T-helper 2 cell (primary cell): ENCODE data around the gene GNRH2.
"Not testable (repeated sequence)": the region's sequence is repeated elsewhere in the genome, so short reads cannot be mapped to it uniquely, and the experiment has no call there.

ENCODE experiments used
- DNase-seq, 5 experiments: peaks; one replicate each; pipeline versions ENCODE4 v3.0.0 to v3.0.0-alpha.2; 2012 to 2022
- total RNA-seq, 2 donors: gene quantifications; one replicate each; lab custom pipeline; 2026; lab: John Stamatoyannopoulos, UW

GNRH2 gene, protein sequence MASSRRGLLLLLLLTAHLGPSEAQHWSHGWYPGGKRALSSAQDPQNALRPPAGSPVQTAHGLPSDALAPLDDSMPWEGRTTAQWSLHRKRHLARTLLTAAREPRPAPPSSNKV
- 0 to 0.13 reads per million in 2 donors for total RNA-seq

DNA sequence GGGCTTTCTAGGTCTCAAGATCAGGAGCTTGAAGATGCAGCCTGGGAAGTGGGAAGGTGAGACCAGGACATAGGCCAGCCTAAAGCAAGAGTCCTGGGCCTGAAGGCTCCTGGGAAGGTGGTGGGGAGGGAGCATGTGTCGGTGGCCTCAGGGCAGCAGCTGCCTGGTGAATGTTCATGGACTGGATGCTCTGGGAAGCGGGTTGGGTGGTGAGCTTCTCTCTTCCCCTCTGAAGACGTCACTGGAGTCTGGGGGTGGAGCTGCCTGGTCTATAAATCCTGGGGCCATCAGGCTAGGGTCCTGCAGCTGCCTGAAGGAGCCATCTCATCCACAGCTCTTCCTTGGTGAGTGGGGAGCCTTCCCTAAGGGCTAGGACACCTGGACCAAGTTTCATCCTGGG lies at the start of gene GNRH2:
GNRH2 (plus strand) TSS at position 301 of the 400 bp plus-strand sequence. CDS start 793 bp downstream, outside the sequence.
- no peak for DNase-seq

DNA sequence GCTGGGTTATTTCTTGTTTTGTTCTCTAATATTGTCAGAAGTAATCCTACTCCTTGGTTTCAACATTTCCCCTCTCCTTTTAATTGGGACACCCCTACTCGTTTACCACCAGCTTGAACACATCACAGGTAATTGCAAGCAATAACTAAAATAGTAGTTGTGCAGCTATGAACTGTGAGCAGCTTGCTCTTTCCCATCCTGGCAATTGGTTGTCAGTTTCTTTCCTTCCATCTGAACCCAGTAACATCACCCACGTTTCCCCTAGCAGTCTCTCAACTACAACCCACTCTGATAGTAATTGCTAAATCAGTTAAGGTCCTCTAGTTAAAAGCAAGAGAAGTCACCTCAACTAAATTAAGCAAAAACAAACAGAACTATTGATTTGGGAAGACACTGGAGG lies 47.6 kb upstream of the GNRH2 start:
- DNase-seq = no peak

DNA sequence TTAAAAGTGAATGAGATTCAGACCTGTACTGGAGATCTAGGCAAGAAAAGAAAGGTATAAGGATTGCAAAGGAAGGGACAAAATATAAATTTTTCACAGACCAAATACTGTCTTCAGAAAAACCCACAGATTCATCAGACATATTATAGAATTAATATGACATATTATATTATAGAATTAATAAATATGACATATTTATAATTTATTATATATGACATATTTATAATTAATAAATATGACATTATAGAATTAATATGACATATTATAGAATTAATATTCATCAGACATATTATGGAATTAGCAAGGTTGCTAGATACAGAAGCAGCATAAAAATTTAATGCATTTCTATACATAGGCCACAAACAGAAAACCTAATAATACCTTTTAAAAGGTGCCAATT lies 44.7 kb upstream of the GNRH2 start:
- DNase-seq = no peak

DNA sequence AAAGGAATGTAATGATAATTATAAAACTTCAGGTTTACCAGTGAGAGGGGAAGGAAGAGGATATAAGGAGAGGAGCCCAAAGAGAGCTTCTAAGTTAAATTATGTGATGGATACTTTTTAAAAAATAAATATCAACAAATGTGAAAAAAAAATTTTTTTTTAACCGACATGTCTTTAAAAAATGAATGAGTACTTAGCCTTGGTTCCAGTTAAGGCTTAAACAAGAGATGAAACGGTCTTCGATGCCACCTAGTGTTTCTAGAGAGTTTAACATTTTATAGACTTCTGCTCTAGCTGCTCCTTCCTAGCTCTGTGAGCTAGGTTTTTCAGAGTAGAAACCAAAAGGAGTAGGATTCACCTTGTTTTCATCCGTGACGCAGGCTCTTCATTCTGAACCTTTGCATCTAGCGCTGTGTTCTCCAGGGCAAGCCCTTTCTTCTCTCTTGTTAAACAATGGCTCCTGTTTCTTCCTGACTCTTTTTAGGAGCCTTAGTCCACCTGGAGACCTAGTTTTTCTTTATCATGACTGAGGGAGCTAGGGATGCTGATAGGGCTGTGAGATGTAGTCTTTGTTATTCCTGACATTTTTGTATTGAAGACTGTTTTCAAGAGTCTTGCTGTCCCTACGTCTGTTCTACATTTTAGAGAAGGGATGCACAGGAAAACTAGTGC lies 42.4 kb upstream of the GNRH2 start:
- DNase-seq = peak in 1 of 5 experiments; percentile 71

DNA sequence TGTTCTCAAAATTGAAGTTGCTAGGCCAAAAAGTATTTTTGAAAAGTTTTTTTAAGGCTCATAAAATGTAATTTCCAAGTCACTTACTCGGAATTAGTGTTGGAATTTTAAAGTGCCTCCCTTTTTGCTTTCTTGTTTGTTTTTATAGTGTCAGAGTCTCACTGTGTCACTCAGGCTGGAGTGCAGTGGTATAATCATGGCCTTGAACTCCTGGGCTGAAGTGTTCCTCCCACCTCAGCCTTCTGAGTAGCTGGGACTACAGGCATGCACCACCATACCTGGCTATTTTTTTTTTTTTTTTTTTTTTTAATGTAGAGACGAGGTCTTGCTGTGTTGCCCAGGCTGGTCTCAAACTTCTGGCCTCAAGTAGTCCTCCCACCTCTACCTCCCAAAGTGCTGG lies 40.0 kb upstream of the GNRH2 start:
- no peak for DNase-seq

DNA sequence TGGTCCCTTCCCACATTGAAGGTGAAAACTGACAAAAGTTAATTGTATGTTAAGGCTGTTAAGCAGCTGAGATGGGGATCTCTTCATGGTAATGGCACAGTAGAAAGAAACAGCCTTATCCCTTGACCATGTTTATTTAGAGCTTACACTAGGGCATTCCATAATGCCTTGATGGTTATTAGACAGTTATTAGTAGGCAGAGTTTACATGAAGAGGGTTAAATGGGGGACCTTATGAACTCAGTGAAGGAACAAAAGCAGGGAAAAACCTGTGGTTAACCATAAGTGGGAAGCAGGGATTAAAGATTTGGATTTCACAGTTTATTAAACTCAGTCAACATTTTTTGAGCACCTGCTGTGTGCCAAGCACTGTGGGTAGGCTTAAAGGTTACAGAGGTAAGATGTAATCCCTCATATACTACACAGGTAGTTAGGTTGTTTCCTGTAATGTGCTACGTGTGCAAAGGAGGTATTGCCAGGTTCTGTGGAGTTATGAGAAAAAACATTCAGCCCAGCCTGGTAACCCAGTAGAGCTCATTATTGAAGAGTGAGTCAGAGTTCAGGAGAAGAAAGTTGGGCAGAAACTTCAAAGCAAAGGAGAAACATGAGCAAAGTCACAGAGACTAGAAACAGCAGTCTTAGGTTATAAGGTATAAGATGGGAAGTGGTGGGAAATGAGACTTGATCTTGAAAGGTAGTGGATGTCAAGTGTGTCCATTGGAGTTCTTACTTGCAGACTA lies 32.3 kb upstream of the GNRH2 start:
- DNase-seq = peak in 1 of 5 experiments; percentile 81

DNA sequence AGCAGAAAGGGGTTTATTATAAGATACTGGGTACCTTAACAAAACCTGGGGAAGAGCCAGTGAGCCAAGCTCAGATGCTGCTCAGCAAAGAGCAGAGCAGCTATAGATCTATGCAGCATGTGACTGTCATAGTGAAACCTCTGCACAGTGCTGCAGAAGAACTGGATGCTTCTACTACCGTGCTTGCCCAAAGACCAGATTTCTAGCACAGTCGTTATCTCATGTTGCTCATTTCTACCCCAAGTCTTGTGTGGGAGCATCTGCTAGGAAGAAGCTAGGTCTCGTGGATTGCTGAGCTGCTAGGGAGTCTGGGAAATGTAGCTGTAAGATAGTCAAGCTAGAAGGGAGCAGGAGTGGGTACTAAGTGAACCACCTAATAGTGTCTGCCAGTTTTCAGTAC lies 31.7 kb upstream of the GNRH2 start:
- DNase-seq = peak in 1 of 5 experiments; percentile 92

DNA sequence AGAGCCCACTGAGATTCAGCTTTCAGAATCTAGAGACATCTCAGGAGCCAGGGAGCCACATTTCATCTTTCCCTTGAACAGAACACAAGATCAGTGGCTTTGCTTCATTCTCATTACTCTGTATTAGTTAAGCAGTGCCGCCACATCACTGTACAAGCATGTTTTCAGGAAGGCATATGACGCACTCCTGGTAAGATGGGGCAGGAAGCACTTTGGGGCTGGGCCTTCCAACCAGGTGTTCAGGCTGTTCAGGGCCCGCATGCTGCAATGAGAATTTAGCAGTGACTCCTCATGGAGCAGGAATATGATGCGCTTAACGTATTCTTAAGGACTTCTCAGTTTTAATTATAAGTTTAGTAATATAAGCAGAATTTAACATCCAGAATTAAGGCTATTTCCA lies 29.7 kb upstream of the GNRH2 start:
- DNase-seq = peak in 1 of 5 experiments; percentile 69

DNA sequence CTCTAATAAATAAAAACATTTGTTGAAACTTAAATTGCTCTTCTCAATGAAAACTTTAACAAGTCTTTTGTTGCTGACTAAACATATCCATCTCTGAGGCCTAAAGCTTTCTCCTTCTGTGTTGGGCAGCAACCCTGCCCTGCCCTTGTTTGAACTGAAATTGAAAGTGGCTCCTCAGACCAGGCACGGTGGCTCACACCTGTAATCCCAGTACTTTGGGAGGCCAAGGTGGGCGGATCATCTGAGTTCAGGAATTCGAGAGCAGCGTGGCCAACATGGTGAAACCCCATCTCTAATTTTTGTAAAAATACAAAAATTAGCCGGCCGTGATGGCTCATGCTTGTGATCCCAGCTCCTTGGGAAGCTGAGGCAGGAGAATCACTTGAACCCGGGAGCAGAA lies 29.2 kb upstream of the GNRH2 start:
- DNase-seq = peak in 1 of 5 experiments; percentile 37

DNA sequence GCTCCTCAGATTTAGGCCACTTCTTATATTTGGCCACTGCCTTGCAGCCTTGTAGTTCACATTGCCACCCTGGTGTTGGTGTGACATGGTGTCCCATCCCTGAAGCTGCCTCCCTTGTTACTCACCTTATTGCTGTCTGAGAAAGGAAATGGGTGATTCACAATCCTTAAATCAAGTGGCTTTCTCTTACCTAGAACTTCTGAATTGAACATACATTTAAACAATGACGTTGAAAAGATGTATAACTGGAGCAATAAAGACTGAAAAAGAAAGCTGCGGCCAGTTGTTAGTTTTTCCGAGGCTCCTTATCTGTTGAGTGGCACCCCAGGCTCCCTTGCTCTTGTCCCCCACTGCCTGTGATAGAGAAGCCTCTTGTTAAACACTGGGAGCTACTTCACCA lies 28.8 kb upstream of the GNRH2 start:
- DNase-seq = peak in 1 of 5 experiments; percentile 90

DNA sequence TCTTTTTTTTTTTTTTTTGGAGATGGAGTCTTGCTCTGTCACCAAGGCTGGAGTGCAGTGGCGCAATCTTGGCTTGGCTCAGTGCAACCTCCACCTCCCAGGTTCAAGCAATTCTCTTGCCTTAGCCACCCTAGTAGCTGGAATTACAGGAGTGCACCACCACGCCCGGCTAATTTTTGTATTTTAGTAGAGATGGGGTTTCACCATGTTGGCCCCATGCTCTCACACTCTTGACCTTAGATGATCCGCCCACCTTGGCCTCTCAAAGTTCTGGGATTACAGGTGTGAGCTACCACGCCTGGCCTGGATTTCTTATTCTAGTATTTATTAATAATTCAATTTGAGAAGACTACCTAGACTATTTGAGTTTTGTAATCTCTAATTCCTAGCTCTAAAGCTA lies 28.1 kb upstream of the GNRH2 start:
- DNase-seq = not testable (repeated sequence)

DNA sequence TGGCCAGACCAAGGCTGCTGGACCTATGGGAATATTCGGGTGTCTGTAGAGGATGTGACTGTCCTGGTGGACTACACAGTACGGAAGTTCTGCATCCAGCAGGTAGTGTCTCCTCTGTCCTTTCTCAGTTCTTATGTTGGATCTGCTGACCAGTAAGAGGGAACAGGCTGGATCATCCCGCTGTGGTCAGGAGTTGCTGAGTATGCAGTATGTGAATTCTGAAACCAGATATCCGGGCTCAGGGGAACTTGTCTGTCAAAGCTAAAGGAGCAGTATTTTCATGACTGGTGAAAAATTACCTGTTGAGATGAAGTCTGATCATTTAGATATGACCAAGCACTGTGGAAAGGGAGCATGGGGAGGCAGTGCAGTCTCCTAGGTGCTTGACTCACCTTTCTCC lies 22.1 kb upstream of the GNRH2 start:
- no peak for DNase-seq

DNA sequence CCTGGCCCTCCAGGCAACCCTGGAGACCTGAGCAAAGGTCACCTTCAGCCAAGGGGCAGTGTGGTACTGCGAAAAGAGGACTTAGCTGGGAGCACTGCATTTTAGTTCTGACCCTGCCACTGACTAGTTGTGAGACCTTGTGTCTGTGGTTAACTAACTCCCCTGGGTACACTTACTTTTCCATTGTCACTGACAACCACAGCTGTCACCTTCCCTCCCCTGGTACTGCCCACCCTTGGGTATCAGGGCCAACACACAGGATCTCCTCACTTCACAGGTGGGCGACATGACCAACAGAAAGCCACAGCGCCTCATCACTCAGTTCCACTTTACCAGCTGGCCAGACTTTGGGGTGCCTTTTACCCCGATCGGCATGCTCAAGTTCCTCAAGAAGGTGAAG lies 21.6 kb upstream of the GNRH2 start:
- no peak for DNase-seq

DNA sequence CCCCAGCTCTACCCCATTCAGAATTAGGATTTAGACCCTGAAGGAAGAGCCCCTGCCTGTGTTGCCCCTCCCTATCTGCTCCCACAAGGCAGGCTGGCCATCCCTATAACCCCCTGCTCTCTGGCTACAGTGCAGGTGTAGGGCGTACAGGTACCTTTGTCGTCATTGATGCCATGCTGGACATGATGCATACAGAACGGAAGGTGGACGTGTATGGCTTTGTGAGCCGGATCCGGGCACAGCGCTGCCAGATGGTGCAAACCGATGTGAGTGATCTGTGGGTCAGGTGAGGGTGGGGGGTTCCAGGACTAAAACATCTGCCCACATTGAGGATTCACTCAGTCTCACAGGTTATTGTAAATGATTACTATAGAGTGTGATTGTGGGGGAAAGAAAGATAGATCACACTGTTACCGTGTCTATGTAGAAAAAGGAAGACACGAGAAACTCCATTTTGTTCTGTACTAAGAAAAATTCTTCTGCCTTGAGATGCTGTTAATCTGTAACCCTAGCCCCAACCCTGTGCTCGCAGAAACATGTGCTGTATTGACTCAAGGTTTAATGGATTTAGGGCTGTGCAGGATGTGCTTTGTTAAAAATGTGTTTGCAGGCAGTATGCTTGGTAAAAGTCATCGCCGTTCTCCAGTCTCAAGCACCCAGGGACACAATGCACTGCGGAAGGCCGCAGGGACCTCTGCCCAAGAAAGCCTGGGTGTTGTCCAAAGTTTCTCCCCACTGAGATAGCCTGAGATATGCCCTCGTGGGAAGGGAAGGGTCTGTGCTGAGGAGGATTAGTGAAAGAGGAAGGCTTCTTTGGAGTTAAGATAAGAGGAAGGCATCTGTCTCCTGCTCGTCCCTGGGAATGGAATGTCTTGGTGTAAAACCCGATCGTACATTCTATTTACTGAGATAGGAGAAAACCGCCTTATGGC lies 20.6 kb upstream of the GNRH2 start:
- not testable (repeated sequence) for DNase-seq

DNA sequence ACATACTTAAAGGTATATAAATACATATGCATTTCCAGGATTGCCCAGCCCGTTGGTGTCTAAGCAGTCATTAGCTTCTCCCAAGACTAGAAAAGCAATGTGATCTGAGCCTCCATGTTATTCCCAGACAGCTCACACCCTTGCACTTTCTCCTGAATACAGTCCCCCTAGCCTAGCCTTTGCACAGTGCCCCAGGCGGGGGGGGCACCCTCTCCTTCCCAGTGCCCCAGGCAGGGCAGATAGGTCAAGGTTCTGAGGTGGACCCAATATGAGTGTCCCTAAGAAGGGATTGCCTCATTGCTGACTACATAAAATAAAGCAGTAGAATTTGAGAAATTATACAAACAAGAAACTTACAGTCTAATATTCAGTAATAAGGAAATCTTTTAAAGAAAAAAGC lies 15.4 kb upstream of the GNRH2 start:
- DNase-seq = no peak

DNA sequence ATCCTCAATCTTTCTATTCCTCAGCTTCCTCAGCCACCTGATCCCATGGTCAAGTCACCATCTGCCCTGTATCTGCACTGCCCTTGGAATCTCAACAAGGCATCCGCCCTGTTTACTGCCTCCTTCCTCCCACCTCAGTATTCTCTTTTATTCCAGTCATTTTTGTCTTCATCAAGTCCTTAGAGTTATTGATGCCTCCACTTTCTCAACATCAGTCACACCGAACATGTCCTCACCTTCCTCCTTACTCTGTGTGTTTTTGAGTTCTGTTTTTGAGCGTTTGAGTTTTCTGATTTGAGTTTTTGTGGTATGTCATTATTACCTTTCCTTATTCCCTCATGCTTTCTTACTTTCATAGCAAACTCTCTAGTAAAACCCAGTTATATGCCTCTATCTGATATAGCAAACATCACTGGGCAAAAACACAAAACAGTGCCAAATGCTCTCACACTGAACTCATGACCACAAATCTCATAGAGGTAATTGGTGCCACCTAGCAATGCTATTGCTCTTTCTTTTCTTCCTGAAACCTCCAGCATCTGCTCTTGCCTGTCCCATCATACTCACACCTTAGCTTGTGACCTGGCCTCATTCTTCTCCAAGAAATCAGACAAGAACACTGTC lies 11.8 kb upstream of the GNRH2 start:
- peak in 1 of 5 experiments; percentile 75 for DNase-seq

DNA sequence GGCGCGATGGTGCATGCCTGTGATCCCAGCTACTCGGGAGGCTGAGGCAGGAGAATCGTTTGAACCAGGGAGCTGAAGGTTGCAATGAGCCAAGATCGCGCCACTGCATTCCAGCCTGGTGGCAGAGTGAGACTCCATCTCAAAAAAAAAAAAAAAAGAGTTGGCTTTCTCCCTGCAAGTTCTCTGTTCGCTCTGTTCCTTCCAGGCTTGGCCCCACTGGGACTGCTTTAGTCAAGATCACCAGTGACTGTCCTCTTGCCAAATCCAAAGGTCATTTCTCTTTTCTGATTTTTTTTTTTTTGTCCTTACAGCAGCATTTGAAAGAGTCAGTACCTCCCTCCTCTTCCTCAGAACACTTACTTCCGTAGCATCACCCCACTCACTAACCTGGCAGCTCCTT lies 10.8 kb upstream of the GNRH2 start:
- DNase-seq = no peak

DNA sequence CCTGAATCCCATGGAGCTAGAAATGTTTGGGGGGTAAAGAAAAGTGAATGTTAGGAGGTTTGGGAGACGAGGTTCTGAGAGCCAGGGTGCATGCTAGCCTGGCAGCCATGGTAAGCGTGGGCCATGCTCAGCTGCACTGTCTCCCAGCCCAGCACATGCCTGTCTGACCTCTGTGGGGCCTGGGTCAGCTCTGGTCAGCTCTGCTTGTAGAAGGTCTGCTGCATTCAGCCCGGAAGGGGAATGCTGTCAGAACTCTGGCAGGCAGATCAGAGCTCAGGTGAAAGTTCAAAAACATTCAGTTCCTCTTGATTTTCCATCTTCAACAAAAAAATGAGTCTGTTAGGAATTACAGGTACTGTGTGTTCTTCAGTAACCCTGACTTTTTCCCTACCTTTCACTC lies 5.8 kb upstream of the GNRH2 start:
- DNase-seq = no peak

DNA sequence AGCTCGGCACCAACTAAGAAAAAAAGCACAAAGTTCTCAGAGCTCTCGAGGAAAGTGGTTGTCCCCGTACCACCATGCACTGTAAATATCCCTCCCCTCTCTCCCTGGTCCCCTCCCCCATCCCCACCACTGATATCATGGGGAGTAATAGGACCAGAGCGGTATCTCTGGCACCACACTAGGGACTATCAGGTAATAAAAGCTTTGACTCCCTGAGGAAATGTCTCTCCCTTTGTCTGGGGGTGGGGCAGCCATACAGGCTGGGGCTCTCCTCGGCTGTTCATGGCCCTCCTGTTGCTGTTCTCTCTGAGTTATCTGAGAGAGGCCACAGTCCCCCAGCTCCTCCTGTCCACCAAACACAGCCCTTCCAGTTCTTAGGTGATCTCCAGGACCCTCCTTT lies 5.0 kb upstream of the GNRH2 start:
- DNase-seq = no peak

DNA sequence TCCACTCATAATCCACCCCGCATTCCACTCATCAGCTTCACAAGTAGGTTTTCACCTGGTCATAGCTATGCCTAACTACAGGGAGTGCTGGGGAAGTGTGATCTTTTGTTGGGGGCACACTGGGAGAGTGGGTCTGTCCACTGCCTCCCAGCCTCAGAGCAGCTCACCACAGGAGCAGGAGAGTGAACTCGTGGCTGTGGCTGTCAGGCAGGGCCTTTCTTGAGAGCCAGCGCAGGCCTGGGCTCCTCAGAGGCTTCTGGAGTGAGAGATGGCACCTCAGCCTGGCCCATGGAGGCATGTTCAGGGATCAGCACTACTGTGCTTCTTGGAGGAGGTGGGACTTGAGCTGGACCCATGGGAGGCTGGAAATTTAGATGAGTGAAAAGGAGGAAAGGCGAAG lies 4.0 kb upstream of the GNRH2 start:
- DNase-seq = no peak

DNA sequence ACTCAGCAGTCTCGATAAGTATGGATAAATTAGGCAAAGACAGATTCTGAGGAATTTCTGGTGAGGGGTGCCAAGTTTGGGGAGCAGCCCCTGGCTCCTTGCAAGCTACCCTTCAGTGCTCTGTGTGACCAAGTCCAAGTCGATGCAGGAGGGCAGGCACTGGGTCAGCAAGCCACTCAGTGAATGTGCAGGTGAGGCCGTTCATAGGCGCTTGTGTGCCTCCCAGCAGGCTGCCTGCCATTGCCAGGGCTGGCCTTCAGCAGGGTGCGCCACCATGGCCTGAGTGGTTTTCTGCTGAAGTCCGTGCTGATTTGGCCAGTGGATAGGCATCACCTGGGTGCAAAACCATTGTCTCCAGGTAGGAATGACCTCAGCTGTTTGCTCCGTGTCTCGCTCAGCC lies 3.3 kb upstream of the GNRH2 start:
- DNase-seq = no peak

DNA sequence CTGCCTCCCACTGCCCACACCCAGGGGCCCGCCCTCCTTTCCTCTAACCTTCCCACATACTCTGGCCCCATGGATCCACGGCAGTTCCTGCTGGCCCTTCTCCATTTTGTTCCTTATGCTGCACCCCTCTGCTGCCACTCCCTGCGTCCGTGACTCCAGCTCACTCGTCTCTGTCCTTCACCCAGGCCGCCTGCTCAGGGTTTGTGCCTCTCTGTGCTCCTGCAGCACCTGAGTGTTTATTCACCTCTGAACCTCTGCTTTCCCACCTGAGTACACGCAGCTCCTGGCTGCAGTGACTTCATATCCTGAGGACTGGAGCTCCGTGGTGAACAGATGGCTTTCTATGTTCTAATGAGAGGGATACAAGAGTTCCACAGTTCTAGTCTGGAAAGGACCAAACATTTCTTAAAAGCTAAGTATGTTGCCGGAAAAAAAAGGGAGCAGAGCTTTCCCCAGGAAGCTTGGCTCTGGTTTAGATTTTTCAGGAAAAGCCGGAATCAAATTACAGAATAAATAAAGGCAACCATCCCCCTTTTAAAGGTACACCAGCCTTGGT lies 1.5 kb upstream of the GNRH2 start:
- no peak for DNase-seq
